Loucy (cell line): Measurements from ENCODE around the gene DNAJC24.
A peak's percentile ranks its signal among the peaks of the same experiment; 100 is the strongest.
"Not testable (repeated sequence)": the region's sequence is repeated elsewhere in the genome, so short reads cannot be mapped to it uniquely, and the experiment has no call there.

Source experiments
- H2AFZ ChIP-seq: fragments of 200-600 bp; sonication (generic); 2 replicates; pipeline ENCODE4 v1.6.0; 2016; ENCODE audit warnings: antibody characterized with exemption, mild to moderate bottlenecking, low read length, moderate library complexity
- H3F3A ChIP-seq: fragments of 200-600 bp; 2 replicates; pipeline ENCODE4 v1.6.0; 2016; ENCODE audit warnings: antibody characterized with exemption, low read depth, mild to moderate bottlenecking
- H3K27me3 ChIP-seq: fragments of 200-600 bp; sonication (generic); 2 replicates; pipeline ENCODE4 v1.6.1; 2014; ENCODE audit warnings: low read length, mild to moderate bottlenecking; ENCODE audit not compliant: insufficient read depth, poor library complexity, severe bottlenecking
- H3K36me3 ChIP-seq: fragments of 200-600 bp; sonication (generic); 2 replicates; pipeline ENCODE4 v1.6.1; 2016; ENCODE audit warnings: low read length; ENCODE audit not compliant: insufficient read depth
- H3K4me1 ChIP-seq: fragments of 200-600 bp; sonication (generic); 2 replicates; pipeline ENCODE4 v1.5.1; 2014; ENCODE audit warnings: low read length, mild to moderate bottlenecking; ENCODE audit not compliant: insufficient read depth, poor library complexity, severe bottlenecking
- H3K4me2 ChIP-seq: fragments of 200-600 bp; sonication (generic); 2 replicates; pipeline ENCODE4 v1.6.0; 2014; ENCODE audit warnings: antibody characterized with exemption, low read length, low read depth, mild to moderate bottlenecking; ENCODE audit not compliant: poor library complexity, severe bottlenecking
- H3K4me3 ChIP-seq: fragments of 200-600 bp; sonication (generic); 2 replicates; pipeline ENCODE4 v1.5.1; 2014; ENCODE audit warnings: low read length, mild to moderate bottlenecking, mixed read lengths; ENCODE audit not compliant: poor library complexity, severe bottlenecking
- H3K79me2 ChIP-seq: fragments of 200-600 bp; sonication (generic); 2 replicates; pipeline ENCODE4 v1.6.1; 2014; ENCODE audit warnings: low read length; ENCODE audit not compliant: insufficient read depth
- H3K9ac ChIP-seq: fragments of 200-600 bp; sonication (generic); 2 replicates; pipeline ENCODE4 v1.6.0; 2014; ENCODE audit warnings: mild to moderate bottlenecking, low read depth, low read length, moderate library complexity; ENCODE audit not compliant: poor library complexity, severe bottlenecking
- H3K9me2 ChIP-seq: fragments of 200-600 bp; sonication (generic); replicated peaks from 2 replicates; pipeline ENCODE4 v1.6.1; 2016; ENCODE audit warnings: low read depth, low read length, mixed read lengths
- H3K9me3 ChIP-seq: fragments of 200-600 bp; sonication (generic); 2 replicates; pipeline ENCODE4 v1.6.1; 2014; ENCODE audit warnings: mild to moderate bottlenecking, antibody characterized with exemption, low read length, low read depth; ENCODE audit not compliant: insufficient read depth
- H4K20me1 ChIP-seq: fragments of 200-600 bp; sonication (generic); 2 replicates; pipeline ENCODE4 v1.6.0; 2014; ENCODE audit warnings: antibody characterized with exemption, low read length, mild to moderate bottlenecking; ENCODE audit not compliant: insufficient read depth, poor library complexity, severe bottlenecking
- EZH2phosphoT487 ChIP-seq: fragments of 200-600 bp; IDR thresholded peaks from 2 replicates; pipeline ENCODE4 v1.6.1; 2018; ENCODE audit warnings: antibody characterized with exemption, mild to moderate bottlenecking, moderate library complexity, borderline replicate concordance
- TF ChIP-seq, protein P1 (sequence below): fragments of 200-600 bp; sonication (generic); conservative IDR thresholded peaks from 2 replicates; pipeline ENCODE4 v1.5.1; 2014; ENCODE audit warnings: mild to moderate bottlenecking, antibody characterized with exemption, low read length

Gene DNAJC24, protein sequence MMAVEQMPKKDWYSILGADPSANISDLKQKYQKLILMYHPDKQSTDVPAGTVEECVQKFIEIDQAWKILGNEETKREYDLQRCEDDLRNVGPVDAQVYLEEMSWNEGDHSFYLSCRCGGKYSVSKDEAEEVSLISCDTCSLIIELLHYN

DNA sequence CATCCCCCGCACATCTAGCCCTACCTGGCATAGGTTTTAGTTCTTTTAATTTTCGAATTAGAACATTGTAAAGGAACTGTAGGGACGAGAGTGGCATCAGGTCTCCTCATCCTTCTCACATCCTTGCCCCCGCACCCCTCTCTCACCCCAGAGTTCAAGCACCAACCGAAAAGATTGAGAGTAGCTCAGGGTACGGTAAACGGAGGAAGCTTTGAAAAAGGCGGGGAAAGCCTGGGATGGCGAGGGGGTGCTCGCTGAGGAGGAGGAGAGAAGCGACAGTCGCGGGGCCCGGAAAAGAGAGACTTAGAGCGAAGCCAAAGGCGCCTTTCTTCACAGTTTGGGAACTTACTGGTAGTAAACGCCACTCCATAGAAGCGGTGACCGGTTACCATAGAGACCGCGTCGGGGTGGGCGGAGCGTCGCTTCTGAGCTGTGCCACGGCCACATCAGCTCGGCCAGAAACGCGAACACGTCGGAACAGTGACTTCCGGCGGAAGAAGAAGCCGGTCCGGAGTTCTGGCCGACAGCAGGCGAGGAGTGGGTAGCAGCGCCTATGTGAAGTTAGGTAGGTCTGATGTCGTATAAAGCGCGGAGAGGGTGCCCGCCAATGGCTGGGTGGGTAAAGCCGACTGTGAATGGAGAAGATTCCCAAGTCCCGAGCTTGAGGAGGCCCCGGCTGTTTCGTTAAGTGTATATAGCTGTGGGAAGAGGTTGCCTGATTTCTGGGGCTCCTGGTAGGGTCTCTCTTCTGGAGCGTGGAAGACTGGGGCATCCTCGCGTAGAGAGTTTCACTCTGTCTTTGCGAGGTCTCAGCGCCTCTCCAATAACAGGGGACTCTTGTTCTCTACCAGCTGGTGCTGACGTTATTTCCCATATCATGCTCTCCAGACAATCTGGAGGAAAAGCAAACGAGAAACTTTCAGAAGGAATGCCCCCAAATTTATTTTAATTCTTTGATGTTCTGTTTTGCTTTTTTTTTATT is at the start of gene DNAJC24, which contains the start of gene DCDC1:
Gene DNAJC24 (plus strand): TSS at position 513 of the 982 bp plus-strand sequence. CDS start 889 bp downstream, outside the sequence.
Gene DCDC1 (minus strand): TSS at position 392 of the 982 bp plus-strand sequence. CDS start 41,459 bp downstream, outside the sequence.
- Histone ChIP-seq H3F3A (no peaks in the 10 kb centered on the region), H3K9me2 (no peaks in the 10 kb centered on the region), H4K20me1 (peaks cover 5% of the 10 kb centered on the region), H3K27me3 (no peaks in the 10 kb centered on the region), H2AFZ (peak within 1 kb of the TSS; percentile 97), H3K4me2 (peak within 1 kb of the TSS; percentile 92), H3K79me2 (peaks cover 13% of the 10 kb centered on the region), H3K9me3 (no peaks in the 10 kb centered on the region), H3K4me3 (peak within 1 kb of the TSS; percentile 97), H3K9ac (peak within 1 kb of the TSS; percentile 82), H3K36me3 (no peaks in the 10 kb centered on the region), H3K4me1 (peaks cover 47% of the 10 kb centered on the region)
- TF ChIP-seq EZH2phosphoT487 = no peak
- TF ChIP-seq, protein P1, sequence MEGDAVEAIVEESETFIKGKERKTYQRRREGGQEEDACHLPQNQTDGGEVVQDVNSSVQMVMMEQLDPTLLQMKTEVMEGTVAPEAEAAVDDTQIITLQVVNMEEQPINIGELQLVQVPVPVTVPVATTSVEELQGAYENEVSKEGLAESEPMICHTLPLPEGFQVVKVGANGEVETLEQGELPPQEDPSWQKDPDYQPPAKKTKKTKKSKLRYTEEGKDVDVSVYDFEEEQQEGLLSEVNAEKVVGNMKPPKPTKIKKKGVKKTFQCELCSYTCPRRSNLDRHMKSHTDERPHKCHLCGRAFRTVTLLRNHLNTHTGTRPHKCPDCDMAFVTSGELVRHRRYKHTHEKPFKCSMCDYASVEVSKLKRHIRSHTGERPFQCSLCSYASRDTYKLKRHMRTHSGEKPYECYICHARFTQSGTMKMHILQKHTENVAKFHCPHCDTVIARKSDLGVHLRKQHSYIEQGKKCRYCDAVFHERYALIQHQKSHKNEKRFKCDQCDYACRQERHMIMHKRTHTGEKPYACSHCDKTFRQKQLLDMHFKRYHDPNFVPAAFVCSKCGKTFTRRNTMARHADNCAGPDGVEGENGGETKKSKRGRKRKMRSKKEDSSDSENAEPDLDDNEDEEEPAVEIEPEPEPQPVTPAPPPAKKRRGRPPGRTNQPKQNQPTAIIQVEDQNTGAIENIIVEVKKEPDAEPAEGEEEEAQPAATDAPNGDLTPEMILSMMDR = no peak

DNA sequence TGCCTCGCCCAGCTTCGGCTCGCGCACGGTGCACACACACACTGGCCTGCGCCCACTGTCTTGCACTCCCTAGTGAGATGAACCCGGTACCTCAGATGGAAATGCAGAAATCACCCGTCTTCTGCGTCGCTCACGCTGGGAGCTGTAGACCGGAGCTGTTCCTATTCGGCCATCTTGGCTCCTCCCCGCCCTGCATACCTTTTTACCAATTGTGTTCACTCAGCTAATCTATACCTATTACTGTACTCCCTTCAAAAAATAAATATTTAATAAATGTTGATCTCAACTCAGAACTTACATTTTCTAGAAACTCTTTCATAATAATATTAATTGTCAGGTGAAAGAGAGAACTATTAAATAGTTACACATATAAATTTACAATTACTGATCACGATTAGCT is 48.2 kb upstream of the DNAJC24 start:
- not testable (repeated sequence) for H3K9me3 ChIP-seq, H3F3A ChIP-seq, H3K27me3 ChIP-seq, H2AFZ ChIP-seq, H3K9ac ChIP-seq, H3K9me2 ChIP-seq, H3K79me2 ChIP-seq, H3K4me1 ChIP-seq, H3K36me3 ChIP-seq, H3K4me3 ChIP-seq, H4K20me1 ChIP-seq, H3K4me2 ChIP-seq

DNA sequence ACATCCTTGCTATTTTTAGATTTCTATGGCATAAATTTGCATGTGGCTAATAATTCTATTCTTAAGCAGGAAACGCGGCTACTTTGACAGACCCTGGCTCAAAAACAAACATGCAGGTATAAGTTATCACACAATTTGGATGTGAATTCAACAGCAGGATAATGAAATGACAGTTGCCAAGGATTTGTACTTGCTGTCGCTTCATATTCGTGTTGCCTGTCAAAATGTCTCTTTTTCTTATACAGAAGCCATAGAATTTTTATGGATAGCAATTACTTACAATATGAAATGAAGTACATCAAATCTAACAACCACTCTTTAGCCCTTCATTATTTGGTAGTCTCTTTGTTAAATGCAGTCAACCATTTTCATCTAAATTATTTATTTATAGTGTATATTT is 46.5 kb upstream of the DNAJC24 start:
- Histone ChIP-seq H3K4me1 (no peaks in the 10 kb centered on the region), H2AFZ (no peak overlapping the region), H3F3A (no peaks in the 10 kb centered on the region), H3K9me3 (no peaks in the 10 kb centered on the region), H3K9me2 (no peaks in the 10 kb centered on the region), H3K4me3 (no peak overlapping the region), H3K36me3 (no peaks in the 10 kb centered on the region), H4K20me1 (no peaks in the 10 kb centered on the region), H3K4me2 (no peak overlapping the region), H3K27me3 (no peaks in the 10 kb centered on the region), H3K9ac (no peak overlapping the region), H3K79me2 (no peaks in the 10 kb centered on the region)
- no peak for TF ChIP-seq EZH2phosphoT487
- TF ChIP-seq, protein P1 = no peak
